Measurements from ENCODE around the gene RABGAP1L. TPM values are rescaled to one million over a fixed set of nuclear protein-coding genes. Genes with fewer than 3 reads are reported as not detected.

The RABGAP1L gene
- total and polyA plus RNA-seq, 4 donors: 4.8 to 53.5 (median 18.8) TPM

DNA sequence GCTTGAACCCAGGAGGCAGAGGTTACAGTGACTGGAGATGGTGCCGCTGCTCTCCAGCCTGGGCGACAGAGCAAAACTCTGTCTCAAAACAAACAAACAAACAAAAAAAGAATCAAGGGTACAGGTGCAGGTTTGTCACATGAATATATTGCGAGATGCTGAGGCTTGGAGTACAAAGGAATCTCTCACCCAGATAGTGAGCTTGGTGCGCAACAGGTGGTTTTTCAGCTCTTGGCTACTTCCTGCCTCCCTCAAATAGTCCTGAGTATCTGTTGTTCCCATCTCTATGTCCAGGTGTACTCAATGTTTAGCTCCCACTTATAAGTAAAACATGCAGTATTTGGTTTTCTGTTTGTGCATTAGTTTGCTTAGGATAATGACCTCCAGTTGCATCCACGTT, 666.5 kb downstream of the RABGAP1L start:
- H3K27ac ChIP-seq (ENCODE audit: low read depth in 1 of 2, low read length in 2 of 2): no peak overlapping the region
- TF ChIP-seq TAF1 (conservative IDR thresholded peaks at IDR 0.05) (no peak), HNF4G (IDR thresholded peaks at IDR 0.05) (no peak), SP1 (IDR thresholded peaks at IDR 0.05) (no peak), RXRA (IDR thresholded peaks at IDR 0.05) (no peak), GABPA (IDR thresholded peaks at IDR 0.05 in 1 of 2, conservative IDR thresholded peaks at IDR 0.05 in 1 of 2) (no peak), HNF4A (conservative IDR thresholded peaks at IDR 0.05) (no peak)
- TF ChIP-seq, protein P1, sequence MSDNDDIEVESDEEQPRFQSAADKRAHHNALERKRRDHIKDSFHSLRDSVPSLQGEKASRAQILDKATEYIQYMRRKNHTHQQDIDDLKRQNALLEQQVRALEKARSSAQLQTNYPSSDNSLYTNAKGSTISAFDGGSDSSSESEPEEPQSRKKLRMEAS (IDR thresholded peaks at IDR 0.05): no peak
- no peak for DNase-seq (ENCODE audit: low spot score)
- no peaks in the 10 kb centered on the region for H3K9me3 ChIP-seq (ENCODE audit: control insufficient read depth in 4 of 4, low read length in 3 of 4)
- H3K9ac ChIP-seq (ENCODE audit: low read depth in 1 of 2, low read length in 2 of 2): no peak overlapping the region
- 76% methylated on average over 5 of the region's 5 CpGs for WGBS
- no peak overlapping the region for H3K4me3 ChIP-seq (ENCODE audit: low read depth in 1 of 3, low read length in 3 of 3)
- no peaks in the 10 kb centered on the region for H3K4me1 ChIP-seq (ENCODE audit: control insufficient read depth in 4 of 4, insufficient read depth in 4 of 4, low read length in 3 of 4)
- peaks cover 0 to 2% (median 0%) of the 10 kb centered on the region in 4 donors for H3K36me3 ChIP-seq (ENCODE audit: control insufficient read depth in 4 of 4, insufficient read depth in 3 of 4, low read depth in 1 of 4, low read length in 3 of 4)
- no peaks in the 10 kb centered on the region for H3K27me3 ChIP-seq (ENCODE audit: control insufficient read depth in 4 of 4, insufficient read depth in 4 of 4, low read length in 3 of 4)

DNA sequence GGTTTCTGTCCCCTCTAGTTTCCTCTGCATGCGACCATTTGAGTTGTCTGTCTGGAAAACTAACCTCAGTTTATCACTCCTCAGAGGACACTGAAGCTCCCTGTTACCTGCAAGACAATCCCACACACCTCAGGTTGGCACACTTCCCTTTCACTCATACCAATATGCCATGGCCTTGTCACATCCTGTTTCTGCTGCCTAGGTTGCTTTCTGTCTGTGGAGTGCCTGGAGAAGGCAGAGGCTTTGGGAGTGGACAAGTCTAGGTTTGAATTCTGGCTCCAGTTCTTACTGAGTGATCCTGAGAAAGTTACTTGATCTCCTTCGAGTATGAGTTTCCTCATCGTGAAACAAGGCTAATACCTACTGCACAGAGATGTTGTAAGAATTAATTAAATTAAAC, 668.9 kb downstream of the RABGAP1L start:
- no peak for DNase-seq (ENCODE audit: low spot score)
- no peak for TF ChIP-seq HNF4G (IDR thresholded peaks at IDR 0.05)
- TF ChIP-seq, protein P2, sequence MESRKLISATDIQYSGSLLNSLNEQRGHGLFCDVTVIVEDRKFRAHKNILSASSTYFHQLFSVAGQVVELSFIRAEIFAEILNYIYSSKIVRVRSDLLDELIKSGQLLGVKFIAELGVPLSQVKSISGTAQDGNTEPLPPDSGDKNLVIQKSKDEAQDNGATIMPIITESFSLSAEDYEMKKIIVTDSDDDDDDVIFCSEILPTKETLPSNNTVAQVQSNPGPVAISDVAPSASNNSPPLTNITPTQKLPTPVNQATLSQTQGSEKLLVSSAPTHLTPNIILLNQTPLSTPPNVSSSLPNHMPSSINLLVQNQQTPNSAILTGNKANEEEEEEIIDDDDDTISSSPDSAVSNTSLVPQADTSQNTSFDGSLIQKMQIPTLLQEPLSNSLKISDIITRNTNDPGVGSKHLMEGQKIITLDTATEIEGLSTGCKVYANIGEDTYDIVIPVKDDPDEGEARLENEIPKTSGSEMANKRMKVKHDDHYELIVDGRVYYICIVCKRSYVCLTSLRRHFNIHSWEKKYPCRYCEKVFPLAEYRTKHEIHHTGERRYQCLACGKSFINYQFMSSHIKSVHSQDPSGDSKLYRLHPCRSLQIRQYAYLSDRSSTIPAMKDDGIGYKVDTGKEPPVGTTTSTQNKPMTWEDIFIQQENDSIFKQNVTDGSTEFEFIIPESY (IDR thresholded peaks at IDR 0.05): no peak
- TF ChIP-seq, protein P3, sequence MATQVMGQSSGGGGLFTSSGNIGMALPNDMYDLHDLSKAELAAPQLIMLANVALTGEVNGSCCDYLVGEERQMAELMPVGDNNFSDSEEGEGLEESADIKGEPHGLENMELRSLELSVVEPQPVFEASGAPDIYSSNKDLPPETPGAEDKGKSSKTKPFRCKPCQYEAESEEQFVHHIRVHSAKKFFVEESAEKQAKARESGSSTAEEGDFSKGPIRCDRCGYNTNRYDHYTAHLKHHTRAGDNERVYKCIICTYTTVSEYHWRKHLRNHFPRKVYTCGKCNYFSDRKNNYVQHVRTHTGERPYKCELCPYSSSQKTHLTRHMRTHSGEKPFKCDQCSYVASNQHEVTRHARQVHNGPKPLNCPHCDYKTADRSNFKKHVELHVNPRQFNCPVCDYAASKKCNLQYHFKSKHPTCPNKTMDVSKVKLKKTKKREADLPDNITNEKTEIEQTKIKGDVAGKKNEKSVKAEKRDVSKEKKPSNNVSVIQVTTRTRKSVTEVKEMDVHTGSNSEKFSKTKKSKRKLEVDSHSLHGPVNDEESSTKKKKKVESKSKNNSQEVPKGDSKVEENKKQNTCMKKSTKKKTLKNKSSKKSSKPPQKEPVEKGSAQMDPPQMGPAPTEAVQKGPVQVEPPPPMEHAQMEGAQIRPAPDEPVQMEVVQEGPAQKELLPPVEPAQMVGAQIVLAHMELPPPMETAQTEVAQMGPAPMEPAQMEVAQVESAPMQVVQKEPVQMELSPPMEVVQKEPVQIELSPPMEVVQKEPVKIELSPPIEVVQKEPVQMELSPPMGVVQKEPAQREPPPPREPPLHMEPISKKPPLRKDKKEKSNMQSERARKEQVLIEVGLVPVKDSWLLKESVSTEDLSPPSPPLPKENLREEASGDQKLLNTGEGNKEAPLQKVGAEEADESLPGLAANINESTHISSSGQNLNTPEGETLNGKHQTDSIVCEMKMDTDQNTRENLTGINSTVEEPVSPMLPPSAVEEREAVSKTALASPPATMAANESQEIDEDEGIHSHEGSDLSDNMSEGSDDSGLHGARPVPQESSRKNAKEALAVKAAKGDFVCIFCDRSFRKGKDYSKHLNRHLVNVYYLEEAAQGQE (IDR thresholded peaks at IDR 0.05): no peak
- TF ChIP-seq, protein P4, sequence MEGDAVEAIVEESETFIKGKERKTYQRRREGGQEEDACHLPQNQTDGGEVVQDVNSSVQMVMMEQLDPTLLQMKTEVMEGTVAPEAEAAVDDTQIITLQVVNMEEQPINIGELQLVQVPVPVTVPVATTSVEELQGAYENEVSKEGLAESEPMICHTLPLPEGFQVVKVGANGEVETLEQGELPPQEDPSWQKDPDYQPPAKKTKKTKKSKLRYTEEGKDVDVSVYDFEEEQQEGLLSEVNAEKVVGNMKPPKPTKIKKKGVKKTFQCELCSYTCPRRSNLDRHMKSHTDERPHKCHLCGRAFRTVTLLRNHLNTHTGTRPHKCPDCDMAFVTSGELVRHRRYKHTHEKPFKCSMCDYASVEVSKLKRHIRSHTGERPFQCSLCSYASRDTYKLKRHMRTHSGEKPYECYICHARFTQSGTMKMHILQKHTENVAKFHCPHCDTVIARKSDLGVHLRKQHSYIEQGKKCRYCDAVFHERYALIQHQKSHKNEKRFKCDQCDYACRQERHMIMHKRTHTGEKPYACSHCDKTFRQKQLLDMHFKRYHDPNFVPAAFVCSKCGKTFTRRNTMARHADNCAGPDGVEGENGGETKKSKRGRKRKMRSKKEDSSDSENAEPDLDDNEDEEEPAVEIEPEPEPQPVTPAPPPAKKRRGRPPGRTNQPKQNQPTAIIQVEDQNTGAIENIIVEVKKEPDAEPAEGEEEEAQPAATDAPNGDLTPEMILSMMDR (IDR thresholded peaks at IDR 0.05; ENCODE audit: low read depth, low read length, missing input control): no peak
- no peak for TF ChIP-seq GABPA (IDR thresholded peaks at IDR 0.05 in 1 of 2, conservative IDR thresholded peaks at IDR 0.05 in 1 of 2)
- TF ChIP-seq RAD21 (IDR thresholded peaks at IDR 0.05): no peak
- no peak for TF ChIP-seq NR2F2 (IDR thresholded peaks at IDR 0.05)
- TF ChIP-seq, protein P5, sequence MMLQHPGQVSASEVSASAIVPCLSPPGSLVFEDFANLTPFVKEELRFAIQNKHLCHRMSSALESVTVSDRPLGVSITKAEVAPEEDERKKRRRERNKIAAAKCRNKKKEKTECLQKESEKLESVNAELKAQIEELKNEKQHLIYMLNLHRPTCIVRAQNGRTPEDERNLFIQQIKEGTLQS (IDR thresholded peaks at IDR 0.05): no peak
- TF ChIP-seq HNF4A (conservative IDR thresholded peaks at IDR 0.05): no peak
- no peak for TF ChIP-seq JUND (IDR thresholded peaks at IDR 0.05)
- no peak for TF ChIP-seq FOXA1 (IDR thresholded peaks at IDR 0.05)
- no peak for TF ChIP-seq YY1 (IDR thresholded peaks at IDR 0.05)
- Histone ChIP-seq H3K4me3 (ENCODE audit: low read depth in 1 of 3, low read length in 3 of 3) (no peak overlapping the region), H3K9ac (ENCODE audit: low read depth in 1 of 2, low read length in 2 of 2) (no peak overlapping the region), H3K36me3 (ENCODE audit: control insufficient read depth in 4 of 4, insufficient read depth in 3 of 4, low read depth in 1 of 4, low read length in 3 of 4) (peaks cover 0 to 2% (median 0%) of the 10 kb centered on the region in 4 donors), H3K27me3 (ENCODE audit: control insufficient read depth in 4 of 4, insufficient read depth in 4 of 4, low read length in 3 of 4) (no peaks in the 10 kb centered on the region), H3K27ac (ENCODE audit: low read depth in 1 of 2, low read length in 2 of 2) (no peak overlapping the region), H3K9me3 (ENCODE audit: control insufficient read depth in 4 of 4, low read length in 3 of 4) (no peaks in the 10 kb centered on the region), H3K4me1 (ENCODE audit: control insufficient read depth in 4 of 4, insufficient read depth in 4 of 4, low read length in 3 of 4) (no peaks in the 10 kb centered on the region)
- WGBS: 98% methylated on average over 3 of the region's 3 CpGs

Measured in liver (tissue), 9 donors.